MCF 10A (cell line): ENCODE measurements around the gene TUBA4B. TPM values are rescaled to one million over a fixed set of nuclear protein-coding genes. Genes with fewer than 3 reads are reported as not detected.
A peak's percentile ranks its signal among the peaks of the same experiment; 100 is the strongest.

Source experiments
- BruUV-seq: library from RNA; stranded (reverse); fragments of 400-500 nt; replicated peaks from 2 replicates; lab custom pipeline; 2021; lab: Mats Ljungman, UMichigan
- CTCF ChIA-PET: fragments of 300-600 bp; sonication (Branson Sonifier 250); formaldehyde crosslinking; extraction: SDS; loops from one replicate; lab custom pipeline; 2021; ENCODE audit warnings: antibody characterized with exemption, inconsistent platforms; lab: Yijun Ruan, JAX
- POLR2A ChIA-PET: fragments of 300-600, 350-650 bp; sonication (Branson Sonifier 250); formaldehyde crosslinking; extraction: SDS; loops from one replicate; lab custom pipeline; 2020; ENCODE audit warnings: antibody characterized with exemption, inconsistent platforms; lab: Yijun Ruan, JAX
- DNase-seq: peaks from one replicate; pipeline ENCODE4 v3.0.0-alpha.2; 2018; ENCODE audit not compliant: unreplicated experiment
- H3K27ac Mint-ChIP-seq: one replicate; pipeline ENCODE4 v1.8.0; 2022; ENCODE audit warnings: mild to moderate bottlenecking, low read depth, mixed read lengths; ENCODE audit not compliant: unreplicated experiment
- H3K27me3 Mint-ChIP-seq: one replicate; pipeline ENCODE4 v1.8.0; 2022; ENCODE audit warnings: mixed read lengths; ENCODE audit not compliant: insufficient read depth, unreplicated experiment
- H3K36me3 Mint-ChIP-seq: one replicate; pipeline ENCODE4 v1.8.0; 2022; ENCODE audit warnings: mild to moderate bottlenecking, moderate library complexity, mixed read lengths; ENCODE audit not compliant: insufficient read depth, unreplicated experiment
- H3K4me1 Mint-ChIP-seq: one replicate; pipeline ENCODE4 v1.8.0; 2022; ENCODE audit warnings: mixed read lengths; ENCODE audit not compliant: insufficient read depth, unreplicated experiment
- H3K4me3 Mint-ChIP-seq: one replicate; pipeline ENCODE4 v1.8.0; 2022; ENCODE audit warnings: mild to moderate bottlenecking, moderate library complexity, mixed read lengths; ENCODE audit not compliant: unreplicated experiment
- H3K9me3 Mint-ChIP-seq: one replicate; pipeline ENCODE4 v1.8.0; 2022; ENCODE audit warnings: mixed read lengths; ENCODE audit not compliant: unreplicated experiment
- CTCF ChIP-seq: fragments of 200-600 bp; IDR thresholded peaks from one replicate; pipeline ENCODE4 v1.8.0; 2022; ENCODE audit warnings: antibody characterized with exemption, mild to moderate bottlenecking; ENCODE audit not compliant: unreplicated experiment
- intact Hi-C: fragments of 100-400 bp; cut with micrococcal nuclease; formaldehyde crosslinking; loops from 2 replicates; pipeline ENCODE4 v1.14.1; 2022
- total RNA-seq: library from RNA; stranded (reverse); gene quantifications from 2 replicates; pipeline ENCODE4 v1.2.3, GENCODE V29; 2022

TUBA4B gene
- total RNA-seq, 1 experiment from 2014 or later, result not detected

DNA sequence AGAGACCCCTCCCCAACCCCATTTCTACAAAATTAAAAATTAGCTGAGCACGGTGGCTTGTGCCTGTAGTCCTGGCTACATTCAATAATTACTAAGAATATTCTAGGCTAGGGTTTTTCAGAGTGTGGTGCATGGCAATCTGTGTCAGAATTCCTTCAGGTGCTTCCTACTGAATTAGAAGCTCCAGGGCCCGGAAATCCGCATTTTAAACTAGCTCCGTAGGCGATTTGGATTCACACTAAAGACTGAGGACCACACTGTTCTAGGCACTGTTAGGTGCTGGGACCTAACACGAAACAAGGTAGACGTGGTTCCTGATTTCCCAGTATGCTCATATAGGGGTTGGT is 47.1 kb upstream of the TUBA4B start:
- H3K27me3 Mint-ChIP-seq, result no peaks in the 10 kb centered on the region
- CTCF ChIA-PET, result interaction anchor here (0.6 to 1.4 kb wide), 5 partner anchors 25 to 89 kb away, joined by 3 to 4 read pairs (median 3); no protein-coding TSS in a partner anchor
- BruUV-seq, result no TSS peak
- H3K4me3 Mint-ChIP-seq, result peak overlapping the region; percentile 88
- TF ChIP-seq CTCF, result no peak
- H3K4me1 Mint-ChIP-seq, result peaks cover 15% of the 10 kb centered on the region
- H3K27ac Mint-ChIP-seq, result peak overlapping the region; percentile 94
- intact Hi-C loops, result loop anchor here (1.0 kb wide), 1 partner anchor 46 kb away; the partner anchor contains the start of gene NHEJ1
- H3K36me3 Mint-ChIP-seq, result peaks cover 28% of the 10 kb centered on the region
- POLR2A ChIA-PET, result interaction anchor here (0.5 to 4.5 kb wide), 24 partner anchors 9 to 921 kb away, joined by 3 to 64 read pairs (median 6); partner anchors contain the start of genes ABCB6, ANKZF1, ATG9A and CNPPD1
- no peak for DNase-seq
- no peaks in the 10 kb centered on the region for H3K9me3 Mint-ChIP-seq

DNA sequence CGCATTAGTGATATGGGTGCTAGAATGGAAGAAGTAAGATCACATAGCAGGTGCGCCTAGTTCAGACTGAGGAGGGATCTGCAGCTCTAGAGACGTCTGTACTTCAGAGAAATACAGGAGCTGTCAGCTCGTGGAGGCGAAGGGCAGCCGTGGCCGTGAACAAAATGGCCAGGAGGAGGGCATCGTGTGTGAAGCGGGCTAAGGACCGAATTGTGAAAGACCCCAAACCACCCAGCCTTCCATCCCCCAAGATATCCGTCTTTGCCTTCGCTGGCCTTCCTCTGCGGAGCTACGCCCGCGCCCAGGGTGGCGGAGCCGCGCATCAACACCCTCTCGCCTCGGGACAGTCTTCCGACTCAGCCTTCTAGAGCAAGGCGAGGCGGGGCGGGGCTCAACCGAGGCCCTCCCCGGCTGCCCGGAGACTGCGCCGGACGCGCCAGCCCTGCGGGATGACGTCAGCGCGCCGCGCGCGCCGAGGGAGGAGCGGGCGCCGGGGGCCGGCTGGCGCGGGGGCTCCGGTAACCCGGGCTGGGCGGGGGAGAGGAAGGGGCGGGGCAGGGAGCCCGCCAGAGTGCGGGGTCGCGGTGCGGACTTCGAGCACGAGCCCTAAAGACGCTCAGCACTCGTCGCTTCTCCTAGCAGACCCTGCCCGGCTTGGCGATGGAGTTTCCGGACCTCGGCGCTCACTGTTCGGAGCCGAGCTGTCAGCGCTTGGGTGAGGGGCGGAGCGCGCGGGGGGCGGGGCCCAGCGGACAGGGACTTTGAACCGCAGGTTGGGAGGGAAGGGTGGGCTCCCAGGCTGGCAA is 46.5 kb upstream of the TUBA4B start, which contains the start of gene ZFAND2B:
TSS of gene ZFAND2B (plus strand) at position 455 of the 806 bp plus-strand sequence. CDS start at position 661, 206 bp downstream.
- Mint-ChIP-seq H3K9me3 (no peaks in the 10 kb centered on the region), H3K36me3 (peaks cover 34% of the 10 kb centered on the region), H3K27ac (peak within 1 kb of the TSS; percentile 94), H3K4me3 (peak within 1 kb of the TSS; percentile 88), H3K4me1 (peaks cover 15% of the 10 kb centered on the region), H3K27me3 (no peaks in the 10 kb centered on the region)
- DNase-seq, result peak; percentile 93
- POLR2A ChIA-PET, result interaction anchor here (0.6 to 4.5 kb wide), 26 partner anchors 9 to 921 kb away, joined by 3 to 64 read pairs (median 5); partner anchors contain the start of genes ABCB6, ANKZF1, ATG9A and CHPF
- CTCF ChIA-PET, result interaction anchor here (0.6 to 1.4 kb wide), 5 partner anchors 25 to 88 kb away, joined by 3 to 4 read pairs (median 3); no protein-coding TSS in a partner anchor
- TSS peak; percentile 69 for BruUV-seq
- intact Hi-C loops, result loop anchor here (1.0 kb wide), 1 partner anchor 46 kb away; the partner anchor contains the start of gene NHEJ1
- TF ChIP-seq CTCF, result no peak

DNA sequence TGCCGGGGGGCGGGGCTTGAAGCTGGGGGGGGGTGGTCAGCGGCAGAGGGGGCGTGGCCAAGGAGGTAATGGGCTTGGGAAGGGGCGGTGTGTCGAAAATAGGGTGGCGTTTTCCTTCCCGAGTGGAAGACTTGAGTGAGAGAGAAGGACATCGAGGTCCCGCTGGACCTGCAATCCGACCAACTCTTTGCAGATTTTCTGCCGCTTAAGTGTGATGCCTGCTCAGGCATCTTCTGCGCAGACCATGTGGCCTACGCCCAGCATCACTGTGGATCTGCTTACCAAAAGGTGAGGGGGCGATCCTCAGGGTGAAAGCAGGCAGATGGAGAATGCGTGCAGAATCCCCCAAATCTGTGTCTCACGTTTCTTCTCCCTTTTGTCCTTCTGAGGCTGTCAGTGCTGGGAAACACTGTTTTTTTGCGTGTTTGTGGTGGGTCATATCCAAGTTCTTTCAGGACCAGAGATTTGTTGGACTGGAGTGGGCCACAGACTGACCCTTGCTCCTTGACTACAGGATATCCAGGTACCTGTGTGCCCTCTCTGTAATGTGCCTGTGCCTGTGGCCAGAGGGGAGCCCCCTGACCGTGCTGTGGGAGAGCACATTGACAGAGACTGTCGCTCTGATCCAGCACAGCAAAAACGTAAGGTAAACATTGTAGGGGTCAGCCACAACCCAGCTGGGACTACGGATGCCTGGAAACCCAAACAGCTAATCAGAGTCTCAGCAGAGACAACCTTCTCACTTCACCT is 45.7 kb upstream of the TUBA4B start:
- intact Hi-C loops, result no loop called here
- peaks cover 15% of the 10 kb centered on the region for H3K4me1 Mint-ChIP-seq
- BruUV-seq, result no TSS peak

More for the DNA sequence above, 45.7 kb upstream of the TUBA4B start:
- ChIA-PET CTCF (interaction anchor here (0.9 to 1.4 kb wide), 3 partner anchors 31 to 87 kb away, joined by 5 to 8 read pairs (median 6); no protein-coding TSS in a partner anchor), POLR2A (interaction anchor here (0.6 to 4.5 kb wide), 17 partner anchors 10 to 92 kb away, joined by 3 to 64 read pairs (median 10); partner anchors contain the start of genes ABCB6, ANKZF1, ATG9A and CNPPD1)
- Mint-ChIP-seq H3K27me3 (no peaks in the 10 kb centered on the region), H3K36me3 (peaks cover 40% of the 10 kb centered on the region), H3K27ac (peak overlapping the region; percentile 46), H3K4me3 (peak overlapping the region; percentile 88), H3K9me3 (no peaks in the 10 kb centered on the region)
- DNase-seq, result no peak
- no peak for TF ChIP-seq CTCF
